GM19397 (cell line): ENCODE measurements around the gene SNCAIP.

Experiments
- ATAC-seq: cut with Tn5 transposase; IDR thresholded peaks from one replicate; pipeline ENCODE4 v1.9.1; 2021; ENCODE audit warnings: mild to moderate bottlenecking, moderate library complexity; ENCODE audit not compliant: unreplicated experiment

The SNCAIP gene

GRCh38 chr5:122392224-122392623 is 80.2 kb downstream of the SNCAIP start:
- no peak for ATAC-seq

GRCh38 chr5:122392824-122393223 is 80.8 kb downstream of the SNCAIP start:
- ATAC-seq = no peak

GRCh38 chr5:122394284-122394930 is 82.4 kb downstream of the SNCAIP start:
- ATAC-seq = no peak

- no peak for ATAC-seq
Observed at GRCh38 chr5:122398016-122398415, 86.0 kb downstream of the SNCAIP start.

GRCh38 chr5:122400341-122400740 is 88.3 kb downstream of the SNCAIP start:
- ATAC-seq = no peak

- ATAC-seq = no peak
Observed at GRCh38 chr5:122400938-122401337, 88.9 kb downstream of the SNCAIP start.

- no peak for ATAC-seq
Observed at GRCh38 chr5:122401976-122402725, 90.1 kb downstream of the SNCAIP start.

GRCh38 chr5:122402955-122403685 is 91.1 kb downstream of the SNCAIP start:
- ATAC-seq = no peak

- ATAC-seq = no peak
Observed at GRCh38 chr5:122404018-122404417, 92.0 kb downstream of the SNCAIP start.

- ATAC-seq = no peak
Observed at GRCh38 chr5:122404653-122405362, 92.8 kb downstream of the SNCAIP start.

GRCh38 chr5:122405751-122406150 is 93.7 kb downstream of the SNCAIP start:
- no peak for ATAC-seq

GRCh38 chr5:122406181-122406580 is 94.1 kb downstream of the SNCAIP start:
- ATAC-seq = no peak

- ATAC-seq = no peak
Observed at GRCh38 chr5:122408592-122409224, 96.7 kb downstream of the SNCAIP start.

GRCh38 chr5:122412966-122413365 is 100.9 kb downstream of the SNCAIP start:
- peak; percentile 35 for ATAC-seq

- ATAC-seq = no peak
Observed at GRCh38 chr5:122413722-122414121, 101.7 kb downstream of the SNCAIP start.

- peak; percentile 80 for ATAC-seq
Observed at GRCh38 chr5:122415030-122415800, 103.2 kb downstream of the SNCAIP start.

- ATAC-seq = no peak
Observed at GRCh38 chr5:122415801-122416120, 103.7 kb downstream of the SNCAIP start.

GRCh38 chr5:122419142-122419894 is 107.3 kb downstream of the SNCAIP start:
- no peak for ATAC-seq

- no peak for ATAC-seq
Observed at GRCh38 chr5:122420091-122420490, 108.1 kb downstream of the SNCAIP start.
